ENCODE results near the gene CRMP1.

CRMP1 gene

DNA sequence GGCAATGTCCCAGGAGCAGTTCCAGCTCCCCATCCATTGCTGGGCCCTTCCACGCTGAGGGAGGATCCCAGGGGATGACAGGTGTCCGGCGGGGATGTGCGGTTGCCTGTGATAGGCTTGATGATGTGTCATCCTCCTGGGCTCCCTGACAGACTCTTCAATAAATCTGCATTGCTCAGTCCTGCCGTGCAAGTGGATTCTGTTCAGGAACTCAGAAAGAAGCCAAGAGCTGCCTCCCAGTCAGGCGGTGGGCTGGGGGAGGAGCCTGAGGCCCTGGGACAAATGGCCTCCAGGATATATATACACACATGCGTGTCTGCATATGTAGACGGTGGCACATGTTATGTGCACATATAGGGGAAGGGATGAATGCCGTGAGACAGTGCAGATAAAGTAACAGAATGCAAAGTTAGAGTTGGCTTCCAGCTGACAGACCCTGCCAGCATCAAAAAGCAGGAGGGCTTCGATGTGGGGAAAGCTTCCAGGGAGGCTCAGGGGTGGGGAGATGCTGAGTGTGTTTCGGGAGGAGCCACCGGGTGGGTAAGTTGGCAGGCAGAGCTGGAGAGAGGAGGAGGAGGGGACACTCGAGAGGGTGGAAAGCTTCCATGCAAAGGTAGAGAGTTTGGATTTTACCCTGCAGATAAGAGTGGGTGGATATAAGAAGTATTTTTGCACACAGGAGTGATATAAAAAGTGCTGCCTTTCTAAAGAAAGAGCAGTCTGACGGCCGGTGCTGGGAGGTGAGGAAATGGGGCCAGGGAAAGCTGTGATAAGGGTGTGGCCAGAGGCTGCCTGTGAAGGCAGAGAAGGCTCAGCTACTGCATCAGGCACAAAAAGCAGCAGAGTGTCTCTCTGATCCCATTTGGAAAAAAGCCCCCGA is 28.5 kb upstream of the CRMP1 start:
- Histone ChIP-seq H3K9ac (ENCODE audit: low read depth in 1 of 2, low read length in 2 of 2) (no peak overlapping the region), H3K36me3 (ENCODE audit: control insufficient read depth in 1 of 2, insufficient read depth in 2 of 2, low read length in 2 of 2) (no peaks in the 10 kb centered on the region), H3K27ac (ENCODE audit: low read depth, low read length) (no peak overlapping the region), H3K4me1 (ENCODE audit: control insufficient read depth in 1 of 2, insufficient read depth in 2 of 2, low read length in 2 of 2) (no peaks in the 10 kb centered on the region), H3K4me3 (ENCODE audit: low read depth in 1 of 2, low read length in 2 of 2) (no peak overlapping the region), H3K9me3 (ENCODE audit: control insufficient read depth in 1 of 2, low read length in 2 of 2) (no peaks in the 10 kb centered on the region), H3K27me3 (ENCODE audit: control insufficient read depth in 1 of 2, insufficient read depth in 2 of 2, low read length in 2 of 2) (peaks cover 0 to 3% of the 10 kb centered on the region in 2 donors)

DNA sequence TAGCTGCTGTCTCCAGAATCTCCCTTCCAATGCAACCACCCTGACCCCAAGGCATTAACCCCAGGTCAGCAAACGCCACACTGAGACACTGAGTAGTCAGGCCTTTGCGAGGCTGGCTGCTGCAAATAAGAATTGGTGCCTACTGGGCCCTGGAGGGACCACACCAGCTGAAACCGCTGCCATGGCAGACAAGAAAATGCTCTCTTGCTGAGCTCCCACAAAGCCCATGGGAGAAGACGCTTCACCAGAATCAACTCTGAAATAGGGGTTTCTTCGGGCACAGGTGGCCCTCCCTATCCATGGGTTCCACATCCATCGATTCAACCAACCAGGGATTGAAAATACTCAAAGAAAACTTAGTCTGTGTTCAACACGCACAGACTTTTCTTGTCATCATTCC is 26.7 kb upstream of the CRMP1 start:
- H3K4me3 ChIP-seq (ENCODE audit: low read depth in 1 of 2, low read length in 2 of 2) = no peak overlapping the region
- no peak overlapping the region for H3K9ac ChIP-seq (ENCODE audit: low read depth in 1 of 2, low read length in 2 of 2)
- no peaks in the 10 kb centered on the region for H3K9me3 ChIP-seq (ENCODE audit: control insufficient read depth in 1 of 2, low read length in 2 of 2)
- no peaks in the 10 kb centered on the region for H3K36me3 ChIP-seq (ENCODE audit: control insufficient read depth in 1 of 2, insufficient read depth in 2 of 2, low read length in 2 of 2)
- no peaks in the 10 kb centered on the region for H3K4me1 ChIP-seq (ENCODE audit: control insufficient read depth in 1 of 2, insufficient read depth in 2 of 2, low read length in 2 of 2)
- no peak overlapping the region for H3K27ac ChIP-seq (ENCODE audit: low read depth, low read length)
- peaks cover 0 to 3% of the 10 kb centered on the region in 2 donors for H3K27me3 ChIP-seq (ENCODE audit: control insufficient read depth in 1 of 2, insufficient read depth in 2 of 2, low read length in 2 of 2)

DNA sequence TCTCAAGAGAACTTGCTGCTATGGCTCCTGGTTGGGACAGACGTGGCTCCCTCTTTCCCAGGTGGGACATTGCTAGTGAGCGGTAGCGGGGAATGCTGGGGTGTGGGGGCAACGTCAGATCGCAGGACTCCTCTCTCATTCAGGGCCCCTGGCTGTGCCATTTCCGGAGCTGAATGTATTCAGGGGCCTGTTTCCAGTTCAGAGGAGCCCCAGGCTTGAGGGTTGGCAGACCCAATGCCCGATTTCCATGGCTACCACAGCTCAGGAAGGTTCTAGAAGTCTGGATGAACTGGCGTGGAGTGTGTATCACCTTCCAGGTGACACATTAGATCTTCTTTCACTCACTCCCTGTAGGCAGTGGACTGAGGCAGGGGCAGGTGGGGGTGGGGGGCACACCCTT is 26.2 kb upstream of the CRMP1 start:
- no peaks in the 10 kb centered on the region for H3K9me3 ChIP-seq (ENCODE audit: control insufficient read depth in 1 of 2, low read length in 2 of 2)
- H3K27ac ChIP-seq (ENCODE audit: low read depth, low read length) = no peak overlapping the region
- no peaks in the 10 kb centered on the region for H3K4me1 ChIP-seq (ENCODE audit: control insufficient read depth in 1 of 2, insufficient read depth in 2 of 2, low read length in 2 of 2)
- H3K27me3 ChIP-seq (ENCODE audit: control insufficient read depth in 1 of 2, insufficient read depth in 2 of 2, low read length in 2 of 2) = peaks cover 0 to 3% of the 10 kb centered on the region in 2 donors
- H3K36me3 ChIP-seq (ENCODE audit: control insufficient read depth in 1 of 2, insufficient read depth in 2 of 2, low read length in 2 of 2) = no peaks in the 10 kb centered on the region
- no peak overlapping the region for H3K4me3 ChIP-seq (ENCODE audit: low read depth in 1 of 2, low read length in 2 of 2)
- H3K9ac ChIP-seq (ENCODE audit: low read depth in 1 of 2, low read length in 2 of 2) = no peak overlapping the region

DNA sequence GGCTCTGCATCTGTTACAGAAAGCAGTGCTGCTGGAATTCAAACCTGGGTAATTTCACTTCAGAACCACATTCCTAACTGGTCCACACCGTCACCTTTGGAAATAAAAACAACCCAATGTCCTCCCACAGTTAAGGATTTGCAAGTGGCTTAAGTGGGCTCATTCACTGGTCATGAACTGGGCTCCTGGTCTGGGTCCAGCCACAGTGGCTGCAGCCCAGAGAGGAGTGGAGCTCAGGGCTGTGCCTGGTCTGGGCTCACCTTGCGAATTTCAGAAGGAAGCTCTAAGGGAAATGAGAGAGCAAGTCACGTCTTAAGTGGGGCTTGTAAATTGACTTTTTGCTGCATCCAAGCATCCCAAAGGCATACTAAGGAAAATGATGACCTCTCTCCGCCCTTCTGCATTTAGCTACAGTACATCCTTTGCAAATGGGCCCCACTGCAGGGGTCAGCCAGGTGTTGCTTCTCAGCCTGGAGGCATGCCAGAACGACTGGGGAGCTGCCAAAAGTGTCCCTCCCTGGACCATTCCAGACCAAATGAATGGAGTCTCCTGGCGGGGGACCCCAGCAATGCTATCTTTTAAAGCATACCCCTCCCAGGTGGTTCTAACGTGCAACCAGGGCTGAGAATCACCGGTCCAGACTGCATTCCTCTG is 25.6 kb upstream of the CRMP1 start:
- Histone ChIP-seq H3K9ac (ENCODE audit: low read depth in 1 of 2, low read length in 2 of 2) (no peak overlapping the region), H3K36me3 (ENCODE audit: control insufficient read depth in 1 of 2, insufficient read depth in 2 of 2, low read length in 2 of 2) (no peaks in the 10 kb centered on the region), H3K4me3 (ENCODE audit: low read depth in 1 of 2, low read length in 2 of 2) (no peak overlapping the region), H3K9me3 (ENCODE audit: control insufficient read depth in 1 of 2, low read length in 2 of 2) (no peaks in the 10 kb centered on the region), H3K27ac (ENCODE audit: low read depth, low read length) (no peak overlapping the region), H3K27me3 (ENCODE audit: control insufficient read depth in 1 of 2, insufficient read depth in 2 of 2, low read length in 2 of 2) (peaks cover 0 to 3% of the 10 kb centered on the region in 2 donors), H3K4me1 (ENCODE audit: control insufficient read depth in 1 of 2, insufficient read depth in 2 of 2, low read length in 2 of 2) (no peaks in the 10 kb centered on the region)

- Histone ChIP-seq H3K4me3 (ENCODE audit: low read depth in 1 of 2, low read length in 2 of 2) (no peak overlapping the region), H3K27ac (ENCODE audit: low read depth, low read length) (no peak overlapping the region), H3K36me3 (ENCODE audit: control insufficient read depth in 1 of 2, insufficient read depth in 2 of 2, low read length in 2 of 2) (no peaks in the 10 kb centered on the region), H3K27me3 (ENCODE audit: control insufficient read depth in 1 of 2, insufficient read depth in 2 of 2, low read length in 2 of 2) (peaks cover 0 to 3% of the 10 kb centered on the region in 2 donors), H3K9me3 (ENCODE audit: control insufficient read depth in 1 of 2, low read length in 2 of 2) (no peaks in the 10 kb centered on the region), H3K9ac (ENCODE audit: low read depth in 1 of 2, low read length in 2 of 2) (no peak overlapping the region), H3K4me1 (ENCODE audit: control insufficient read depth in 1 of 2, insufficient read depth in 2 of 2, low read length in 2 of 2) (no peaks in the 10 kb centered on the region)
Measured at GRCh38 chr4:5917672-5918071, 24.8 kb upstream of the CRMP1 start.

GRCh38 chr4:5916229-5916628 is 23.3 kb upstream of the CRMP1 start:
- H3K27ac ChIP-seq (ENCODE audit: low read depth, low read length) = no peak overlapping the region
- H3K4me1 ChIP-seq (ENCODE audit: control insufficient read depth in 1 of 2, insufficient read depth in 2 of 2, low read length in 2 of 2) = no peaks in the 10 kb centered on the region
- H3K27me3 ChIP-seq (ENCODE audit: control insufficient read depth in 1 of 2, insufficient read depth in 2 of 2, low read length in 2 of 2) = peaks cover 0 to 3% of the 10 kb centered on the region in 2 donors
- no peaks in the 10 kb centered on the region for H3K9me3 ChIP-seq (ENCODE audit: control insufficient read depth in 1 of 2, low read length in 2 of 2)
- no peak overlapping the region for H3K4me3 ChIP-seq (ENCODE audit: low read depth in 1 of 2, low read length in 2 of 2)
- H3K9ac ChIP-seq (ENCODE audit: low read depth in 1 of 2, low read length in 2 of 2) = no peak overlapping the region
- no peaks in the 10 kb centered on the region for H3K36me3 ChIP-seq (ENCODE audit: control insufficient read depth in 1 of 2, insufficient read depth in 2 of 2, low read length in 2 of 2)

DNA sequence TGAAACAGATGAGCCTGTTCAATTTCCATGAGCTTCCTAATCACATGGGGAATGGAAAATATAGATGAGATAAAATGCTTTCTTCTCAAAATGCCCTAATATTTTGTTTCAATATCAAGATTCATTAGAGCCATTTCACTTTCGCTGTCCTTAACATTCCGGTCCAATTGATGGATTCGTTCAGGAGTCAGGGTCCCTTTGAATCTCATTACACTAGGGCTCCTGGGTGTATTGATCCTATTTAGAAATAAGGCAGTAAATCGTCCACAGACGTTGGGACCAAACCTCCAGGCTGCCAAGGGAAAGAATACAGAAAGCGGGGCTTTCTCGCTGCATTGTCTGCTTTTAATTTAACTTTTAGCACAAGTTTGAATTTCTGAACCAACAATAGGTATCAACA is 20.6 kb upstream of the CRMP1 start:
- H3K9ac ChIP-seq (ENCODE audit: low read depth in 1 of 2, low read length in 2 of 2) = no peak overlapping the region
- H3K4me3 ChIP-seq (ENCODE audit: low read depth in 1 of 2, low read length in 2 of 2) = no peak overlapping the region
- no peak overlapping the region for H3K27ac ChIP-seq (ENCODE audit: low read depth, low read length)
- no peaks in the 10 kb centered on the region for H3K4me1 ChIP-seq (ENCODE audit: control insufficient read depth in 1 of 2, insufficient read depth in 2 of 2, low read length in 2 of 2)
- no peaks in the 10 kb centered on the region for H3K36me3 ChIP-seq (ENCODE audit: control insufficient read depth in 1 of 2, insufficient read depth in 2 of 2, low read length in 2 of 2)
- no peaks in the 10 kb centered on the region for H3K9me3 ChIP-seq (ENCODE audit: control insufficient read depth in 1 of 2, low read length in 2 of 2)
- peaks cover 0 to 1% of the 10 kb centered on the region in 2 donors for H3K27me3 ChIP-seq (ENCODE audit: control insufficient read depth in 1 of 2, insufficient read depth in 2 of 2, low read length in 2 of 2)

- Histone ChIP-seq H3K4me1 (ENCODE audit: control insufficient read depth in 1 of 2, insufficient read depth in 2 of 2, low read length in 2 of 2) (no peaks in the 10 kb centered on the region), H3K4me3 (ENCODE audit: low read depth in 1 of 2, low read length in 2 of 2) (no peak overlapping the region), H3K27ac (ENCODE audit: low read depth, low read length) (no peak overlapping the region), H3K36me3 (ENCODE audit: control insufficient read depth in 1 of 2, insufficient read depth in 2 of 2, low read length in 2 of 2) (no peaks in the 10 kb centered on the region), H3K9ac (ENCODE audit: low read depth in 1 of 2, low read length in 2 of 2) (no peak overlapping the region), H3K9me3 (ENCODE audit: control insufficient read depth in 1 of 2, low read length in 2 of 2) (no peaks in the 10 kb centered on the region), H3K27me3 (ENCODE audit: control insufficient read depth in 1 of 2, insufficient read depth in 2 of 2, low read length in 2 of 2) (no peaks in the 10 kb centered on the region)
Measured at GRCh38 chr4:5912614-5913019, 19.7 kb upstream of the CRMP1 start.

GRCh38 chr4:5908876-5909427 is 16.1 kb upstream of the CRMP1 start:
- Histone ChIP-seq H3K9me3 (ENCODE audit: control insufficient read depth in 1 of 2, low read length in 2 of 2) (no peaks in the 10 kb centered on the region), H3K27ac (ENCODE audit: low read depth, low read length) (no peak overlapping the region), H3K27me3 (ENCODE audit: control insufficient read depth in 1 of 2, insufficient read depth in 2 of 2, low read length in 2 of 2) (peaks cover 0 to 9% of the 10 kb centered on the region in 2 donors), H3K36me3 (ENCODE audit: control insufficient read depth in 1 of 2, insufficient read depth in 2 of 2, low read length in 2 of 2) (no peaks in the 10 kb centered on the region), H3K4me3 (ENCODE audit: low read depth in 1 of 2, low read length in 2 of 2) (no peak overlapping the region), H3K4me1 (ENCODE audit: control insufficient read depth in 1 of 2, insufficient read depth in 2 of 2, low read length in 2 of 2) (no peaks in the 10 kb centered on the region), H3K9ac (ENCODE audit: low read depth in 1 of 2, low read length in 2 of 2) (no peak overlapping the region)

DNA sequence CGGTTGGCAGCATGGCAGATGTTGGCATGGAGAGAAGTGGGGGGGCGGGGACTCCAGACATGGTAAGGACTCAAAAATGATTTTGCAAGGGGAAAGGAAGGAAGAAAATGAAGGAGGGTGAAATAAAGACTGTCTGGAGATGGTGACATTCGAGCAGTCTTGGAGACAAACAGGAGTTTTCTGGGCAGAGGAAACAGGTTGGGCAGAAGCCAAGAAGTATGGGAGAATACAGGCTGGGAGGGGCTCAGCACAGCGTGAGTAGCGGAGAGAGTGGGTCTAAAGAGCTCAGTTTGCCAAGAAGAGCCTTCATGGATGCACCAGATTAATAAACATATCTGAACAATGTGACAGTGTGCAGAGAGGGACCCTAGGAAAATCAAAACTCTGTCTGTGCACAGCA is 13.3 kb upstream of the CRMP1 start:
- peaks cover 0 to 9% of the 10 kb centered on the region in 2 donors for H3K27me3 ChIP-seq (ENCODE audit: control insufficient read depth in 1 of 2, insufficient read depth in 2 of 2, low read length in 2 of 2)
- H3K36me3 ChIP-seq (ENCODE audit: control insufficient read depth in 1 of 2, insufficient read depth in 2 of 2, low read length in 2 of 2) = no peaks in the 10 kb centered on the region
- no peaks in the 10 kb centered on the region for H3K9me3 ChIP-seq (ENCODE audit: control insufficient read depth in 1 of 2, low read length in 2 of 2)

More for the DNA sequence above, 13.3 kb upstream of the CRMP1 start:
- Histone ChIP-seq H3K27ac (ENCODE audit: low read depth, low read length) (no peak overlapping the region), H3K4me3 (ENCODE audit: low read depth in 1 of 2, low read length in 2 of 2) (no peak overlapping the region), H3K9ac (ENCODE audit: low read depth in 1 of 2, low read length in 2 of 2) (no peak overlapping the region), H3K4me1 (ENCODE audit: control insufficient read depth in 1 of 2, insufficient read depth in 2 of 2, low read length in 2 of 2) (no peaks in the 10 kb centered on the region)

Data from duodenal mucosa (tissue), 2 donors.